Central memory CD8-positive, alpha-beta T cell (primary cell): ENCODE results near the gene TENM3.

Source experiments
- ATAC-seq: fragments of 150-1000 bp; cut with Tn5 transposase; replicated peaks from 2 replicates; pipeline ENCODE4 v1.10.0; 2022; ENCODE audit warnings: mild to moderate bottlenecking, moderate FRiP score, moderate number of reproducible peaks; ENCODE audit not compliant: poor library complexity, severe bottlenecking; ENCODE audit errors: extremely low read depth
- DNase-seq, 2 donors: peaks; one replicate each; pipeline ENCODE4 v3.0.0; 2021; ENCODE audit warnings: low spot score in 2 of 2
- H3K27ac Mint-ChIP-seq: one replicate; pipeline ENCODE4 v1.8.0; 2022; ENCODE audit warnings: low read depth, mild to moderate bottlenecking, moderate library complexity, mixed read lengths
- H3K27me3 Mint-ChIP-seq: one replicate; pipeline ENCODE4 v1.8.0; 2022; ENCODE audit warnings: mixed read lengths
- H3K36me3 Mint-ChIP-seq: one replicate; pipeline ENCODE4 v1.8.0; 2022; ENCODE audit warnings: mild to moderate bottlenecking, moderate library complexity, mixed read lengths; ENCODE audit not compliant: insufficient read depth
- H3K4me1 Mint-ChIP-seq: one replicate; pipeline ENCODE4 v1.8.0; 2022; ENCODE audit warnings: mixed read lengths
- H3K4me3 Mint-ChIP-seq: one replicate; pipeline ENCODE4 v1.8.0; 2022; ENCODE audit warnings: mild to moderate bottlenecking, moderate library complexity, mixed read lengths
- H3K9me3 Mint-ChIP-seq: one replicate; pipeline ENCODE4 v1.8.0; 2022; ENCODE audit warnings: mixed read lengths

TENM3 gene

DNA sequence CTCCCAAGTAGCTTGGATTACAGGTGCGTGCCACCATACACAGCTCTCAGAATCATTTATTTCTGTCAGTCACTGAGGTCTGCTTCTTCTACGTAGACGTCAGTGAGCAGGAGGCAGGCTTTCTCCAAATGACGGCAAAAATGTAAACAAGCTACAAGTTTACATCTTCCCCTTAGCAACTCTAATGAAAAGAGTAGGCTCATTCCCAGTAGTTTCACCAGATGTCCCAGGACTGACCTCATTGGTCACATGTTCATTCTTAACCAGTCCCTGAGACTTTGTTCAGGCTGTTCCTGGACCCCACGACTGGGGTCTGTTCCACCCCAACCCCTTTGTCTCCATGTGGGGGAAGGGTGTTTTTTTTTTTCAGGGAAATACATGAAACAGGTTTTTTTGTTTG is 67.1 kb downstream of the TENM3 start:
- Mint-ChIP-seq H3K4me3 (no peak overlapping the region), H3K4me1 (no peaks in the 10 kb centered on the region), H3K36me3 (no peaks in the 10 kb centered on the region), H3K27ac (no peak overlapping the region), H3K9me3 (peaks cover 13% of the 10 kb centered on the region), H3K27me3 (no peaks in the 10 kb centered on the region)
- no peak for ATAC-seq
- DNase-seq, result no peak

DNA sequence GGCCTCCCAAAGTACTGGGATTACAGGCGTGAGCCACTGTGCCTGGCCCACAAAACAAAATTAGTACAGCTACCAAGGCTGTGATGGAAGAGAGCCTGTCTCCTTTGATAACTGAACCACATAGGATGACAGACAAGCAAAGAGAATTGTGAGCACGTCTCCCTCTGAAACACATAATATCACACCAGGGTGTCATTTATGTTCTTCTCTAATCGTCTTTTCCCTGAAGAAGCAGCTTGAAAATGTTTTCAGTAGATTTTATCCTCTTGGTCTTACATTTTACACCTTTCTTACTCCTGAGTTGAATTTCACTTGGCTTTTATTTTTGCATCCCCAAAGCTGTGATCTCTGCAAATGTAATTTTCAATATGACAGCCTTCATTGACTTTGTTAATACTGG is 67.8 kb downstream of the TENM3 start:
- H3K9me3 Mint-ChIP-seq, result peaks cover 19% of the 10 kb centered on the region
- H3K27ac Mint-ChIP-seq, result no peak overlapping the region
- no peaks in the 10 kb centered on the region for H3K4me1 Mint-ChIP-seq
- H3K4me3 Mint-ChIP-seq, result no peak overlapping the region
- no peak for ATAC-seq
- H3K27me3 Mint-ChIP-seq, result no peaks in the 10 kb centered on the region
- H3K36me3 Mint-ChIP-seq, result no peaks in the 10 kb centered on the region
- DNase-seq, result no peak

DNA sequence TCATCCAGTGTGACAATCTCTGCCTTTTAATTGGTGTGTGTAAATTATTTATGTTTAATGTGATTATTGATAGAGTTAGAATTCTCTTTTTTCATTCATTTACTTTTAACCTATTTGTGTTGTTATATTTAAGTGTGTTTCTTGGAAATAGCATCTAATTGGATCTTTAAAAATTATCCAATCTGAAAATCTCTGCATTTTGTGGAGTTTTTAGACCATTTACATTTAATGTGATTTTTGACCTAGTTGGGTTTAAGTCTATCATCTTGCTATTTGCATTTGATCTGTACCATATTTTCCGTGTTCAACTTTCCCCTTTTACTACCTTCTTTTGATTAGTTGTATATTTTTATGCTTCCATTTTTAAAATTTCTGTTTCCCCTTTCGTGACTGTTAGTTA is 71.3 kb downstream of the TENM3 start:
- ATAC-seq (no peak), DNase-seq (no peak)
- Mint-ChIP-seq H3K4me1 (no peaks in the 10 kb centered on the region), H3K4me3 (no peak overlapping the region), H3K27me3 (no peaks in the 10 kb centered on the region), H3K27ac (no peak overlapping the region), H3K9me3 (peaks cover 25% of the 10 kb centered on the region), H3K36me3 (no peaks in the 10 kb centered on the region)

DNA sequence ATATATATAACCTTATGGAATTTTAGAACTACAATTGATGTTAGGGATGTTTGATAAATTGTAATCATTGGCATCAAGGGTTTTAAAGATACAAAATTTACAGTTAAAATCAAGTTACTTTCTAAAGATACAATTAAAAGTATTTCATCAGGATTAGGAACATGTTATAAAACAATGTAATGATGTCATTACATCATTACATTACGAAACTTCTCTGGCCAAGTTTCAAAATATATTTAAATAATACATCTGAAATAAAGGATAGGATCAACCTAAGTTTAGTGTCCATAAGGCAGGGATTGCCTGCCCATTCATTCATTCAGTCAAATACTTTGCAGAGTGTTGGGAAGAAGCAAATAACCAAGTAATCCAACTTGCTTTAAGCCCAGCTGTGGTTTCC is 75.1 kb downstream of the TENM3 start:
- DNase-seq (no peak), ATAC-seq (no peak)
- Mint-ChIP-seq H3K4me1 (no peaks in the 10 kb centered on the region), H3K9me3 (peaks cover 30% of the 10 kb centered on the region), H3K27ac (no peak overlapping the region), H3K4me3 (no peak overlapping the region), H3K36me3 (no peaks in the 10 kb centered on the region), H3K27me3 (no peaks in the 10 kb centered on the region)

DNA sequence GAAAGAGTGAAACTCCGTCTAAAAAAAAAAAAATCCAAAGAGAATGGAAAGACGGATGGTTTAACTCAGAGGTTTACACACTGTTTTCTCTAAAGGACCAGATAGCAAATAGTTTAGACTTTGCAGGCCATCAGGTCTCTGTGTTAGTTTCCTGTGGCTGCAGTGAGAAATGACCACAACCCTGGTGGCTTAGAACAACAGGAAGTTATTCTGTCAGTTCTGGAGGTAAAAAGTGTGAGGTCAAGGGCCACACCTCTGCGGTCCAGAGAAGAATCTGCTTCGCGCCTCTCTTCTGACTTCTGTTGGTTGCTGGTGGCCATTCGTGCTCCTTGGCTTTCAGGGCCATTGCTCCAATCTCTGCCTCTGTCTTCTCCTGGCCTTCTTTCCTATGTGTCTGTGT is 76.9 kb downstream of the TENM3 start:
- DNase-seq (no peak), ATAC-seq (no peak)
- Mint-ChIP-seq H3K4me3 (no peak overlapping the region), H3K9me3 (peaks cover 18% of the 10 kb centered on the region), H3K4me1 (no peaks in the 10 kb centered on the region), H3K36me3 (no peaks in the 10 kb centered on the region), H3K27me3 (no peaks in the 10 kb centered on the region), H3K27ac (no peak overlapping the region)

DNA sequence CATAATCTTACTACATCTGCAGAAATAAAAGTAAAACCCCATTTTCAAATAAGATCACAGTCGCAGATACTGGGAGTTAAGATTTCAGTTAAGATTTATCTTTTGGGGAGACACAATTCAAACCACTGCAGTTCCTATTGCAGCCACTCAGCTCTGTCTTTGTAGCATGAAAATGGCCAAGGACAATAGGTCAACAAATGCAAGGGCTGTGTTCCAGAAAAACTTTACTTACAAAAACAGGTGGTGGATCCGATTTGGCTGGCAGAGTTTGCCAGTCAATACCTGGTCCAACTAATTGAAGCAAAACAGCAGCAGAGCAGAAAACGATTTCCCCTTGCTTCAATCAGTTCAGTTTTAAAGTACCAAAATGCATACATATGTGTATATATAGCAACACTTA is 77.4 kb downstream of the TENM3 start:
- Mint-ChIP-seq H3K4me1 (no peaks in the 10 kb centered on the region), H3K36me3 (no peaks in the 10 kb centered on the region), H3K27me3 (no peaks in the 10 kb centered on the region), H3K27ac (no peak overlapping the region), H3K9me3 (peaks cover 15% of the 10 kb centered on the region), H3K4me3 (no peak overlapping the region)
- no peak for DNase-seq
- no peak for ATAC-seq

DNA sequence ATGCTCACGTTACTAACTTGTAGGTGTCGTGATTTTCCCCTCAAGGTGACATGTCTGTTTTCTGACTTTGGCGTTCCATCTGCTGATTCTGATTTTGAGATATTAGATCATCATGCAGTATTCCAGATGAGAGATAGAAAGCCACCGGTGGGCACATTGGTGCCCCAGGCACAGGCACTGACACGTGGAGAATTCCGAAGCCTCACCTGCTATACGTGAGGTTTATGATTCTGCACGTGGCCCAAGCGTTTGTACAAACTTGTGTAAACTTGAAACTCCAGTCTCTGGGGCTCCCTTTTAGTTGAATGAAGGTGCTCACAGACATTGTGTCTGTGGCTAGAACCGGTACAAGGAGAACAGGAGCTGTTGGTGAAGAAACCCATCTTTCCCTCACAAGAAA is 81.1 kb downstream of the TENM3 start:
- Mint-ChIP-seq H3K27ac (no peak overlapping the region), H3K27me3 (no peaks in the 10 kb centered on the region), H3K4me1 (no peaks in the 10 kb centered on the region), H3K4me3 (no peak overlapping the region), H3K9me3 (peaks cover 5% of the 10 kb centered on the region), H3K36me3 (no peaks in the 10 kb centered on the region)
- no peak for ATAC-seq
- no peak for DNase-seq

DNA sequence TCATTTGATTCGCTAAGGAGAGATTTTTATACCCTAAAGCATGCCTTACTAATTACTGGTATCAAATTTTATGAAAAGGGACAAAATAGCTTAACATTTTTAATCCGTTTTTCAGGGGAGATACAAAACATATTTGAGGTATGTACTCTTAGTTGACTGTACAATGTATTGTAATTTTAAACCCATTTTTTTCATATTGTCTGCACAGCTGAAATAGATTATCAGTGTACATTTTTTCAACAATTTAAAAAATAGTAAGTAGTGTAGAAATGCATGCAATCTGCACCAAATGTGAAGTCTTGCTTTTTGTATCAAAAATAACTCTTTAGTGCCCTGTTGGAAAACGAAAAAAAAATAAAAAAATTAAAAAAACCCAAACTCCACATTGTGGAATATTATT is 82.2 kb downstream of the TENM3 start:
- Mint-ChIP-seq H3K36me3 (no peaks in the 10 kb centered on the region), H3K9me3 (peaks cover 5% of the 10 kb centered on the region), H3K4me3 (no peak overlapping the region), H3K27me3 (no peaks in the 10 kb centered on the region), H3K27ac (no peak overlapping the region), H3K4me1 (no peaks in the 10 kb centered on the region)
- no peak for ATAC-seq
- no peak for DNase-seq

DNA sequence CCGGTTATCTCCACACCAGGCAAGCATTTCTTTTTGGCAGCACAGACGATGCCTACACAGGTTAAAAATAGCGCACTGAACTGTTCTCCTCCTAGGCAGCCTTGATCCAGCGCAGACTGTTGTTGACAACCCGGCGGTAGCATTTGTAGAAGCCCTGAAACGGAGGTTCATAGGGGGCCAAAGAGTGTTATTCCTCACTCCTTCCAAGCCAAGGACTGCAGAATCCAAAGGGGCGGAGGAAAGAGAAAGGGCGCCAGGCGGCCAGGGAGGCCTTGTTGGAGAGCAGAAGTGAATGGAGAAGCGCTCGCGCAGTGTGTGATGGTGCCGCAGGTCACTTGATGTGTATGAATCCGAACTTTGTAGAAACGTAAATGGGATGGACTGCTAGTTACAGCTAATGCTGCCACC is 82.7 kb downstream of the TENM3 start:
- Mint-ChIP-seq H3K36me3 (no peaks in the 10 kb centered on the region), H3K9me3 (peaks cover 5% of the 10 kb centered on the region), H3K4me1 (no peaks in the 10 kb centered on the region), H3K27me3 (no peaks in the 10 kb centered on the region), H3K27ac (no peak overlapping the region), H3K4me3 (no peak overlapping the region)
- DNase-seq, result no peak
- no peak for ATAC-seq

DNA sequence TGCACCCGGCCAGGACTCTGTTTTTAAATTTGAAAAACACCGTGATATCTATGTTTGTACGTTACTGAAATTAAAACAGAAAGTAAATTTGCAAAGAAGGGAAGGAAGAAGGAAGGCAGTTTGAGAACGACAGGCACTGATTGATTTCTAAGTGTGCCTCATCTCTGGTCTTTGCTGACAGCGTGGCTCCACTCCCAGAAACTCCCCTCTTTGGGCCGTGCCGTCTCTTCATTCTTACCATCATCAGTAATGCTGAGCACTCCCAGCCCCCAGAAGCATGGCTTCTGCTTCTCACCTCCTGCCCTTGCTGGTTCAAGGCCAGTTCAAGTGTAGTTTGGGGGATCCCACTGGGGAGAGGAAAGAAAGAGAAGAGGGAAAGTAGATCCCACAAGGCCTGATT is 85.3 kb downstream of the TENM3 start:
- H3K4me1 Mint-ChIP-seq, result no peaks in the 10 kb centered on the region
- H3K4me3 Mint-ChIP-seq, result no peak overlapping the region
- no peaks in the 10 kb centered on the region for H3K27me3 Mint-ChIP-seq
- H3K9me3 Mint-ChIP-seq, result no peaks in the 10 kb centered on the region
- no peak overlapping the region for H3K27ac Mint-ChIP-seq
- DNase-seq (no peak), ATAC-seq (no peak)
- H3K36me3 Mint-ChIP-seq, result no peaks in the 10 kb centered on the region

DNA sequence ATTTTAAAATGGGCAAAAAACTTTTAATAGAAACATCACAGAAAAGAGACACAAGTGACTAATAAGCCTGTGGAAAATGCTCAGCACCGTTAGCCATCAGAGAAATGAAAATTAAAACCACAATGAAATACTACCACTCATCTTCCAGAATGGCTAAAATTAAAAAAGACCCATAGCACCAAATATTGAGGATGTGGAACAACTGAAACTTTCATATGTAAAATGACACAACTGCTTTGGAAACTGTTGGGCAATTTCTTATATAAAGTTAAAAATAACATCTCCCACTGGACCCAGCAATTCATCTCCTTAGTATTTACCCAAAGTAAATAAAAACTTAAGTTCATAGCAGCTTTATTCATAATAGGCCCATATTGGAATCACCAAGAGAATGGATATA is 94.2 kb downstream of the TENM3 start:
- Mint-ChIP-seq H3K4me3 (no peak overlapping the region), H3K36me3 (no peaks in the 10 kb centered on the region), H3K27me3 (no peaks in the 10 kb centered on the region), H3K9me3 (peaks cover 11% of the 10 kb centered on the region), H3K27ac (no peak overlapping the region), H3K4me1 (no peaks in the 10 kb centered on the region)
- ATAC-seq (no peak), DNase-seq (no peak)

DNA sequence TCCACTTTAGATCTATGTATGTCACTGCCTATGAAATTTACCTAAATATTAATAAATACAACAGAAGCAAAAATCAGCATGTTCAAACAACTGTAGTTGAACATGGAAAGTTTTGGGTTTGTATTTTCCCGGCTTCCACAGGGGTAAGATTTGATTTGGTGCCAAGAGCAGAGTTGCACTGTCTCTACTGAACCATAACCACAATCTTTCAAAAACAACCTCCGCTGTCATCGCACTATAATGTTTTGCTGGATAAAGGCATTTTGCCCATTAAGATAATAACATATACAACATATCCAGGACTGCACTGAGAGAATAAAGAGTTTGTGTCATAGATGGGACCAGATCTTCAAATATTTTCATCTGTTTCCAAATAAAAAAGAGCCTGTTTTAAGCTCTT is 94.9 kb downstream of the TENM3 start:
- Mint-ChIP-seq H3K9me3 (peaks cover 11% of the 10 kb centered on the region), H3K4me1 (no peaks in the 10 kb centered on the region), H3K27me3 (no peaks in the 10 kb centered on the region), H3K36me3 (no peaks in the 10 kb centered on the region), H3K4me3 (no peak overlapping the region), H3K27ac (no peak overlapping the region)
- no peak for ATAC-seq
- DNase-seq, result no peak

DNA sequence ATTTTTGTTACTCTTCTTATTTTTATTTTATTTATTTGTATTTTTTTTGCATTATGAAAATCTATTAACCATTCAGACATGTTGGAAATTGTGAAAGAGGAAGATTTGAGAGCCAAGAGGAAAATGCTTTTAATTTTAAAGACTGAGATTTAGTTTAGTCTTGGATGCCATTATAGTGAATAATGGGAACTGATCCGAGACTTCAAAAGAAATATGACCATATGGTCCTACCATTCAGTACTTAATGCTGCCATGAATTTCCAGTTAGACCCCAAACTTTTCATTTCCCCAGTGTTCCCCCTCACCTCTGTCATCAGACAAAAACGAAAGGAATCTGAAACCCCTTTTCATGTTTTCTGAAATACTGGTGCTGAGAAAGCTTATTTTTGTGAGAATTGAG is 95.5 kb downstream of the TENM3 start:
- ATAC-seq, result no peak
- peaks cover 11% of the 10 kb centered on the region for H3K9me3 Mint-ChIP-seq
- no peak overlapping the region for H3K4me3 Mint-ChIP-seq
- no peaks in the 10 kb centered on the region for H3K27me3 Mint-ChIP-seq
- H3K4me1 Mint-ChIP-seq, result no peaks in the 10 kb centered on the region
- H3K27ac Mint-ChIP-seq, result no peak overlapping the region
- H3K36me3 Mint-ChIP-seq, result no peaks in the 10 kb centered on the region
- DNase-seq, result no peak

DNA sequence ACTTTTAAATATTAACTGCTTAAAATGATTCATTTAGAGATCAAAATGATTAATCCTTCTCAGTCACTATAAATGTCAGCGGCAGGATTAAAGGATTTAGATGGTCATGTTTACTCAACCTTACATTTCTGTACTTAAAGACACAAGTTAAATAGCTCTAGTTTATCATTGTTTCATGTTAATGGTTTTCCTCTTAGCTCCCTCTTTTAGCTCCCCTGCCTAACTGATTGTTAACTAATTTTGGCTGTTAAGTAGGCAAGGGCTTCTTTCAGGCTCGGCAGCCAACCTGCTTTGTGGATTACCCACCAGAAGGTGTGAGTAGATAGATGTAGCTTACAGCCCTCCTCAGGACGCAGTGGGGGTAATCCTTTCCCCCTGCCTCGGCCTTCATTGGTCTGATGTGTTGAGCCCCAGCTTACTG is 96.0 kb downstream of the TENM3 start:
- peaks cover 11% of the 10 kb centered on the region for H3K9me3 Mint-ChIP-seq
- ATAC-seq, result no peak
- no peak for DNase-seq

More for the DNA sequence above, 96.0 kb downstream of the TENM3 start:
- Mint-ChIP-seq H3K36me3 (no peaks in the 10 kb centered on the region), H3K4me1 (no peaks in the 10 kb centered on the region), H3K27me3 (no peaks in the 10 kb centered on the region), H3K27ac (no peak overlapping the region), H3K4me3 (no peak overlapping the region)
